HG02642 (cell line): Measurements from ENCODE around the gene FBXW5.

Experiments used
- ATAC-seq: cut with Tn5 transposase; IDR thresholded peaks from one replicate; pipeline ENCODE4 v1.9.1; 2021; ENCODE audit warnings: mild to moderate bottlenecking; ENCODE audit not compliant: unreplicated experiment, poor library complexity

Gene FBXW5

DNA sequence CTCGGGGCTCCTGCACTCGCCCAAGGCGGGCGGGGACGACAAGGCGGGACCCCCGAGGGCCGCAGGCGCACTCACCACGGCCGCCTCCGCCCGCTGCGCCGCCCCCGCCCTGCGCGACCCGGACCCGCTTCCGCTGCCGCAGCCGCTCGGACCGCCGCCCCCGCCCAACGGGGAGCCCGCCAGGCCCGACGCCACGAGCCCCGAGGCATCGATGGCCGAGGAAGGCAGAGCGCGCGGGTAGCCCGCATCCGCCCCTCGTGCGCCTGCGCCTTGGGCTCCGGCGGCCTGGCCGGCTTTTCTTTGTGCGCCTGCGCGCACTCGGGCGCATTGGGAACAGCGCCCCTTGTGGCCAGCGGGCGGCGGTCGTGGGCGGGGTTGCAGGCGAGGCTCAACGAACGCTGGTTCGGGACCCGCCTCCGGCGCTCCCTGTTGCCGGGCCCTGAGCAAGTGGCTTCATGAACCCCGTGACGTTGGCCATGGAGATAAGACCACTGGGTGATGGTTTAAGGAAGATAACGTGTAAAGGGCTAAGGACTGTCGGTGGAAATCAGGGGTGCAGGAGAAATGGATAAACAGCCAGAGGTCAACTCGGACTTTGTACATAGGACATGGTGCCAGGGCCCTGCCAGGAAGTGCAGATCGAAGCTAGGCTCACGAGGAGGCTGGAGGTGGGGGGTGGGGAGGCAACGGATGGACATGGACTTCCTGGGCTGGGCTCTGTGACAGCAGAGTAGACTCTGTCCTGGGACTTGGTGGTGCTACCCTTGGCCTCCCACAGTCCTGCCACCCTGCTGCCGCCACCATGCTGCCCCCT lies at the start of gene FBXW5, which contains the start of gene C8G:
Gene FBXW5, minus strand, starts transcription at position 220 of the 814 bp plus-strand sequence. CDS start 655 bp downstream, outside the sequence.
Gene C8G, plus strand, starts transcription at position 725 of the 814 bp plus-strand sequence. Its CDS starts 78 bp downstream, at position 803.
- peak; percentile 78 for ATAC-seq

DNA sequence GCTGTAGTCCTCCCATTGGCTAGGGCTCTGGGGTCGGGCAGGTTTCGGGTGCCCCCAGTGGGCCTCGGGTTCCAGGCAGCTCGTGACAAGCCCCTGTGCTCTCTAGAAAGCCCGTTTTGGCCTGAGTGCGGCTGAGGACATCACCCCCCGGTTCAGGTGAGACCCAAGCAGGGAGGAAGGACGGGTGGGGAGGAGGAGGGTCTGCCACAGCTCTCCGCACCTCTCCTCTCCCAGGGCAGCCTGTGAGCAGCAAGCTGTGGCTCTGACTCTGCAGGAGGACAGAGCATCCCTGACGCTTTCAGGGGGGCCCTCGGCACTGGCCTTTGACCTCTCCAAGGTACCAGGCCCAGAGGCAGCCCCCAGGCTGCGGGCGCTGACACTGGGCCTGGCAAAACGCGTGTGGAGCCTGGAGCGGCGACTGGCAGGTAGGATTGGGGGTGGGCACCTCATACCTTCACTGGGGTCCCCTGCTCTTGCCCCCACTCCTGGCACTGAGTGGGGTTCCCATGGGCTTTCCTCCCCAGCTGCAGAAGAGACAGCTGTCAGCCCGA lies 48.4 kb upstream of the FBXW5 start:
- ATAC-seq, result no peak

DNA sequence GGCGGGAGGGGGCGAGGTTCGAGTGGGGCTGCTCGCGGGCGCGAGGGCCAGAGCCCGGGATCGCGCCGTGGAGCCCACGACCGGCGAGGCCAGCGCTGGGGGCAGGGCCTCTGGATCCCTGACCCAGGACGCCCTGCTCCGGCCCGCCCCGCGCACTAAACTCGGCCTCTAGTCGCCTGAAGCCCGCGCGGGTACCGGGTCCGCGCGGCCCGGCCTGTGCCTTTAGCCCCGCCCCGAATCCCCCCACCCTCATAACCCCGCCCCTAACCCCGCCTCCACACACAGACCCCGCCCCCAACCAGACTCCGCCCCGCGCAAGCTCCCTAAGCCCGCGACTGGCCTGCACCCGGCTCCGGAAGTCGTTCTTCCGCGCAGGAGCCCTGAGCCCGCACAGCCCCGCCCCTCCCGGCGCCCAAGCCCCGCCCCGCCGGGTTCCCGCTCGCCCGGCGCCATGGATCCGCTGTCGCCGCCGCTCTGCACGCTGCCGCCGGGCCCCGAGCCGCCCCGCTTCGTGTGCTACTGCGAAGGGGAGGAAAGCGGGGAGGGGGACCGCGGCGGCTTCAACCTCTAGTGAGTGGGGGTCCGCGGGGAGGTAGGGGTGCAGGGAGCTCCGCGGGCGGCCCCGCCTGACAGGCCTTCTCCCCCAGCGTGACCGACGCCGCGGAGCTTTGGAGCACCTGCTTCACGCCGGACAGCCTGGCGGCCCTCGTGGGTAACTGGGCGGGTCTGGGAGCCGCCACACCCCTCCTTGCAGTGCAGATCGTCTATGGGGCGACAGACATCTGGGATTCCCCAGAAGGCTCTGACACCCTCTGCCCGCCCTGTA lies 47.7 kb upstream of the FBXW5 start, which contains the start of gene PAXX:
Gene PAXX, plus strand, starts transcription at position 430 of the 826 bp plus-strand sequence. Its CDS starts 22 bp downstream, at position 452.
- ATAC-seq, result peak; percentile 85

DNA sequence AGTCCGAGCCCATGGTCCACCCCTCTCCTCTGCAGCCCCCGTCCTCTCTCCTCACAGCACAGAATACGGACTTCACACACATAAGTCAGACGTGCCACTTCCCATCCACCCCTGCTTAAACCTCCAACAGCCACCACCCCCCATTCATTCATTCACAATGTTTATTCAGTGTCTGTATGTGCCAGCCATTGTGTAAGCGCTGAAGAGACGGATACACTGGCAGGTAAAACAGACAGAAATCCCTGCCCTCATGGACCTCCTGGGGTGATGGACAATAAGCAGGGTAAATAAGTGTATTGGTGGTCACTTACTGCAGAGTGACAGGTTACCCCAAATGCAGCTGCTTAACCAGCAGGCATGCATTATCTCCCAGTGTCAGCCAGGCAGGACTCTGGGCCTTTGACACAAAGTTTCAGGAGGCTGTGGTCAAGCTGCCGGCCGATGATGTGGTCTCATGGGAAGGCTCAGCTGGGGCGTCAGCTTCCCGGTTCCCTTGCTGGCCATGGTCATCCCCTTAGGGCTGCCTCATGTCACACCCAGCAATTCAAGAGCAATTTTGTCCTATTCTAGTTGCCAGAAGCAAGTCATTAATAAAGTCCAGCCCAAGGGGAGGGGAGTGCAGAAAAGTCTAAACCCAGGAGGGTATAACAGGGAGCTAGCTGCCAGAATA lies 45.8 kb upstream of the FBXW5 start:
- no peak for ATAC-seq

DNA sequence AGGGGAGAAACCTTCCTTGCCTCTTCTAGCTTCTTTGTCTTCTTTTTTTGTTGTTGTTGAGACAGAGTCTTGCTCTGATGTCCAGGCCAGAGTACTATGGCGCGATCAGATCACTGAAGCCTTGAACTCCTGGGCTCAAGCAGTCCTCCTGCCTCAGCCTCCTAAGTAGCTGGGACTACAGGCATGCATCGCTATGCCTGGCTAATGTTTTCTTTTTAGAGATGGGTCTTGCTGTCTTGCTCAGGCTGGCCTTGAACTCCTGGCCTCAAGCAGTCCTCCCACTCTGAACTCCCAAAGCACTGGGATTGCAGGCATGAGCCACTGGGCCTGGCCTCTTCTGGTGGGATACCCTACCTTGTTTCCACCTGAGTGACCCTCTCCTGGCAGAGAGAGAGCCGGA lies 44.3 kb upstream of the FBXW5 start:
- no peak for ATAC-seq

GRCh38 chr9:136985853-136986252 lies 41.3 kb upstream of the FBXW5 start:
- ATAC-seq, result no peak

GRCh38 chr9:136985027-136985602 lies 40.6 kb upstream of the FBXW5 start:
- no peak for ATAC-seq

DNA sequence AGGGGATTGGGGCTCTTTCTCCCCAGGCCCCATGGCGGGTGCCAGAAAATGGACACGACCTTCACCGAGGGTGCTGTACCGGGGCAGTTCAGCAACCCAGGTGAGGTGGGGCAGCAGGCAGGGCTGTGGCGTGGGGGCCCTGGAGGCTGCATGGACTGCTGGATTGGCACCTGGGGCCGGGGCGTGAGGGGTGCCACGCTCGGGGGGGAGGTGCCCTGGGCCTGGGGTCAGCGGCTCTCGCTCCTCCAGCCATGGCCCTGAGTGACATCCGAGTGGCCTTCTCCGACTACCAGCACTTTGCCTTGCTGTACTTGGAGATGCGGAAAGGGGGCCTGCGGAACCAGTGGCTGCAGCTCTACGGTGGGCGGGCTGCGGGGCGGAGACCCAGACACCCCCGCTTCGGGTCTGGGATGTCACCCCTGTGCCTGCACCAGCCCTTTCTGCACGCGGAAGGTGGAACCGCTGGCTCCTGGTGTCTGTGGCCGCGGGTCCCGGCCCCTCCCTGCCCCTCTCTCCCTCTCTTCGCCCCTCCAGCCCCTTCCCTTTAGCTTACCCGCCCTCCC lies 40.0 kb upstream of the FBXW5 start:
- ATAC-seq, result no peak

- ATAC-seq, result no peak
Measured at GRCh38 chr9:136983656-136984314, 39.2 kb upstream of the FBXW5 start.

DNA sequence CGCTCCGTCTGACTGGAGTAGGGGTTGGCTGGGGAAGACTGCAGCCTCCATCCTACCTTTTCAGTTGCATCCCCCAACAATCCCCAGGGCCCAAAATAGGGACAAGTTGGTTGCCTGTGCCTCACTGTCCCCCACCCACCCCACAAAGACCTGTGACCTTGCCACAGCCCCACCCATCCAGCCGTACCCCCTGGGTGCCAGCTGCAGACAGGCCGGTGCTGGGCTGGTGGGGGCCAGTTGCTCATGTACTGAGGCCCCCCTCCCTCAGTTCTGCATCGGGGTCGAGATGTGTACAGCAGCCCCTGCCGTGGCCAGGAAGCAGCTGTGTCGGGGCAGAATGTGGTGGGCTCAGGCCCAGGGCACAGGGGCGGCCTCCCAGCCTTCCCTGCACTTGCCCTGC lies 38.6 kb upstream of the FBXW5 start:
- no peak for ATAC-seq

DNA sequence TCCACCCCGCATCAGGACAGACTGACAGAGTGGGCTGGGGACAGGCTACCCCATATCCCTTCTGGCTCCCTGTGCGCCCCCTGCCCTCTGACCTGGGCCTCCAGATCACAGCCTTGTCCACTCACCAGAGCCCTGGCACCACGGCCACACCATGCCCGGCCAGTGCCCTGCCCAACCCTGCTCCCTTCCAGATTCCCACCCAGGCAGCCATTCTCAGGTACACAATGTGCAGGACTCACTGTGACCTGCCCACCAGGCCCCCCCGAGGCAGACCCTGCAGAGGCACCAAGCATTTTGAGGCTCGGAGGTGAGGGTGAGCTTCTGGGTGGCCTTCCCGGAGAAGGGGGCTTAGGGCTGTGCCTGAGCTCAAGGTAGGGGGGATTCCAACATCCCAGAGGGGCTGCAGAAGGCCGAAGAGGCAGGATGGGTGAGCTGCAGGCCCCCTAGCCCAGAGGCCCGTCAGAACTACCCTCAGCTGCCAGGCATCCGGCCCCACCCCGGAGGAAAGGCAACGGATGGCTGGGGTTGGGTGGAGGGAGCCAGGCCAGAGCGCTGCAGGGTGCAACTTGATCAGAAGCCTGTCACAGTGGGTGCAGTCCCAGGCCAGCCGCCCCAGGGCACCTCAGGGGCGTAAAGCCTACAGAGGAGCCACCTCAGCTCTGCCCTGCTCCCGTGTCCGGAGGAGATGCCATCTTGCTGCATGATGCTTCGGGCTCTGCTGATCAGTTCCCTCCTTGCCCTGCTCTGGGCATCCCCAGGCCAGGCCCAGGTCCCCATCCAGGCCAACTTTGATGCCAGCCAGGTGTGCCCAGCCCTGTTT lies 37.9 kb upstream of the FBXW5 start, which contains the start of gene LCNL1:
Gene LCNL1, plus strand, starts transcription at position 762 of the 820 bp plus-strand sequence. CDS start 594 bp downstream, outside the sequence.
- no peak for ATAC-seq

- ATAC-seq, result no peak
Measured at GRCh38 chr9:136981588-136982231, 37.2 kb upstream of the FBXW5 start.

DNA sequence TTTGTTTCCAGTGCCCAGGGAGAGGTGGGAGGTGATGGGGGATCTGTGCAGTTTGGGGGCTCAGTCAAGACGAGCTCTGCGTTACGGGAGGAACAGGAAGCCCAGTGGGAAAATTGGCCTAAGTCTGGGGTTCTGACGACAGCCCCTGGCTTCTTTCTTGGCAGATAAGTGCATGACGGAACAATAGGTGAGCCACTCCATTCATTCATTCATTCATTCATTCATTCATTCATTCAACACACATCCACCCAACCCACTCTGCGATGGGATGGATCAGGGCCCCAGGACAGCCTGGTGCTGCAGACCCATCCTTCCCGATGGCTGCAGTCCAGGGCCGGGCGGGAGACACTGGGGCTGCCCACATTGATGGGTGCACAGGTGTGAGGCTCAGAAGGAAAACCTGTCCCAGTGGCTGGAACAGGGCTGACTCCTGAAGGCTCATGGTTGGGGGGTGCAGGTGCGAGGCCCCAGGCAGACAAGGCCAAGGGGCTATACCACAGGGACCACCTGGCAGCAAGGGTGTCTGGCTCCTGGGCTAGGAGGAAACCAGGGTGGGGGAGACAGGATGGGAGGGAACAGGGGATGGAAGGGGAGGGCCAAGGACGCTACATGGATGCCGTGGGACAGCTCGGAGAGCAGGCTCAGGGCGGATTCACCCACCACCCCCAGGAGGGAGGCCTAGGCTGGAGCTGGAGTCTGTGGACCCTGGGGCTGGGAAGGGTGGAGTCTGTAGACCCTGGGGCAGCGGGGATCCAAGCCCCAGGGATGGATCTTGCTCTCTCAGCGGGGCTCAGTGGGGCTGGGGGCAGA lies 36.3 kb upstream of the FBXW5 start:
- no peak for ATAC-seq

DNA sequence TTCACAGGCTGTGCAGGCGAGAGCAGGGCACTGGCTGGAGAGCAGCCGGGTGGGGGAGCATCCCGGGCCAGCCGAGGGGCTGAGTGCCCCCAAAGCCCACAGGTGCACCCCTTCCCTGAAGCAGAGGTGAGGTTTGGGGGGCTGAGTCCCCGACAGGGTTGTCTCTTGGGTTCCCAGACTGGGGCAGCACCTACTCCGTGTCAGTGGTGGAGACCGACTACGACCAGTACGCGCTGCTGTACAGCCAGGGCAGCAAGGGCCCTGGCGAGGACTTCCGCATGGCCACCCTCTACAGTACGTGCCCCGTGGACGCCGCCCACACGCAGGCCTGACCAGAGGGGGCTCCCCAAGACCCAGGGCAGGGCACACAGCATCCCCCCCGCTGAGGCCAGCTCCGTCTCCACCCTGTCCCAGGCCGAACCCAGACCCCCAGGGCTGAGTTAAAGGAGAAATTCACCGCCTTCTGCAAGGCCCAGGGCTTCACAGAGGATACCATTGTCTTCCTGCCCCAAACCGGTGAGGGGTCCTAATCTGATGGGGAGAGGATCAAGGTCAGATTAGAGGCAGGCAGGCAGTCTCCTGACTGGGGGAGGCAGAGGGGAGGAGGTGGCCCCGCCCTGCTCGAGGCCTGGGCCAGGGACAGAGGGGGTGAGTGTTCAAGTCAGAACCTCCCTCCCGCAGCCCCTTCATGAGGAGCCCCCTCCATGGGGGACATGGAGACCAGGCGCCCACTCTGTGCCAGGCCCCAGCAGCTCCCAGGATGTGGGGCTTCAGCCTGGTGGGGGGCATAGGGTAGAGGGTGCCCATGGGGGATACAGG lies 35.4 kb upstream of the FBXW5 start:
- ATAC-seq, result no peak

- ATAC-seq, result no peak
Measured at GRCh38 chr9:136978865-136979544, 34.5 kb upstream of the FBXW5 start.
